Nephron (organoid): ENCODE data around the gene PRAMEF20.

Source experiments
- H3K27ac Mint-ChIP-seq, 3 experiments: 2 replicates each; pipeline ENCODE4 v1.8.0; 2020; ENCODE audit warnings: mixed read lengths in 3 of 3, mild to moderate bottlenecking in 2 of 3, moderate library complexity in 1 of 3
- H3K27me3 Mint-ChIP-seq: 2 replicates; pipeline ENCODE4 v1.8.0; 2021; ENCODE audit warnings: low read depth, mild to moderate bottlenecking, moderate library complexity, mixed read lengths
- H3K36me3 Mint-ChIP-seq: 2 replicates; pipeline ENCODE4 v1.8.0; 2020; ENCODE audit warnings: low read depth, mixed read lengths
- H3K4me1 Mint-ChIP-seq: 2 replicates; pipeline ENCODE4 v1.8.0; 2020; ENCODE audit warnings: mixed read lengths
- H3K4me3 Mint-ChIP-seq, 3 experiments: 2 replicates each; pipeline ENCODE4 v1.8.0; 2020; ENCODE audit warnings: mild to moderate bottlenecking in 3 of 3, mixed read lengths in 3 of 3, moderate library complexity in 2 of 3
- H3K9me3 Mint-ChIP-seq: 2 replicates; pipeline ENCODE4 v1.8.0; 2020; ENCODE audit warnings: mixed read lengths
- CTCF ChIP-seq, 3 experiments: fragments of 200-600 bp; sonication (generic); IDR thresholded peaks; one replicate each; pipeline ENCODE4 v1.5.0; 2021; ENCODE audit warnings: antibody characterized with exemption in 3 of 3; ENCODE audit not compliant: unreplicated experiment in 3 of 3

The PRAMEF20 gene

DNA sequence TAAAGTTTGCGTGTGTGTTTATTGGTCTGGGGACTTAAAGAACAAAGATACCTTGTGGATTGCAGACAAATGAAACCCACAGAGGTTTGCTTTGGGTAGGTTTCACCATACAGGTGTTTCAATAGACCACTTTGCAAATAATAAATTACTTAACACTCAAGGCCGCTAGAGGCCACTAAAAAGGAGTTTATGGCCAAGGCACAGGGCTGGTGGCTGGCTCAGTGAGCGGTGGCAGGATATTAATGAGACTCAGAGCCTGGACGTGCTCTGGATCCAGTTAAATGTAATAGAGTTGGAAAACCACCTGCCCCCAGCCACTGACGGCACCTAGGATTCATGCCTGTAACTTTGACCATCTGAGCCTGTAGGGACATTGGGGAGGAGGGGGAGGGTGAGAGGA lies 59.1 kb downstream of the PRAMEF20 start:
- peaks cover 41% of the 10 kb centered on the region for H3K27me3 Mint-ChIP-seq
- no peaks in the 10 kb centered on the region for H3K4me1 Mint-ChIP-seq
- TF ChIP-seq CTCF (IDR thresholded peaks at IDR 0.05; ENCODE audit: unreplicated experiment in 3 of 3) = peak in 2 of 3 experiments; percentile 28
- no peak overlapping the region for H3K4me3 Mint-ChIP-seq
- H3K36me3 Mint-ChIP-seq = no peaks in the 10 kb centered on the region
- H3K9me3 Mint-ChIP-seq = no peaks in the 10 kb centered on the region
- no peak overlapping the region for H3K27ac Mint-ChIP-seq
